H54 (cell line): ENCODE results near the gene IL17RE.

ENCODE experiments used
- DNase-seq: peaks from one replicate; pipeline ENCODE4 v3.0.0; 2011; ENCODE audit warnings: low spot score, mixed read lengths; ENCODE audit not compliant: insufficient read length
- FAIRE-seq: peaks from 3 replicates; lab custom pipeline; 2011; peaks lifted over from hg19 to GRCh38; lab: Jason Lieb, UNC
- POLR2A ChIP-seq: IDR thresholded peaks from 2 replicates; pipeline ENCODE4 v1.6.1; 2011; ENCODE audit warnings: low read depth, mild to moderate bottlenecking, low read length

The IL17RE gene

DNA sequence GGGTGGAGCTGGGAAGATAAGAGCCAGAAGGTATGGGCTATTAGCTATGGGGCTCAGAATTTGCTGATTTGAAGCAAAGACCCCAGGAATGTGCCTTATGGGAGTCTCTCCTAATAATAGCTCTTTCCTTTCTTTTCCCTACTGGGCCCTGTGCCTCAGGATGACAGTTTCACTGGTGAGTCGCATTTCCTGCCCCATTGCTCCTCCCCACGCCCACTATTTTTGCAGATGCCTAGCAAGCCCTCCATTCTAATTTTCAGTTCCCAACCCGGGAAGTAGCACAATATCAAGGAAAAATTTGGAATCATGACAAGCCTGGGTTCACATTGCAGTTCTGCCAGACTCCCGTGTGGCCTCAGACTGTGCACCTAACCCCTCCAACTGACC, 583 bp downstream of the IL17RE start:
- TF ChIP-seq POLR2A, result no peak
- no peak for FAIRE-seq
- no peak for DNase-seq

DNA sequence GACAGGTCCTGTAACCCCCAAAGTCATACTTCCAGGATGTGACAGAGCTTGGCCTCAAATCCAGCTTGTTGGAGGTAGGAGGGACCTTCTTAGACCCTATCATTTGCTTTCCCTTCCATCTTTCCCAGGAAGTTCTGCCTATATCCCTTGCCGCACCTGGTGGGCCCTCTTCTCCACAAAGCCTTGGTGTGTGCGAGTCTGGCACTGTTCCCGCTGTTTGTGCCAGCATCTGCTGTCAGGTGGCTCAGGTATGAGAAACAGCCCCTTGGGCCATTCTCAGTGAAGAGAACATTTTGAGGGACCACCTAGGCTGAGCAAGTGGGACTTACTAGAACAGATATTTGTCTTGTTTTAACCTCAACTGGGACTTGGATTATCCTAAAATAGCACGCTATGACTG, 1.3 kb downstream of the IL17RE start:
- DNase-seq (no peak), FAIRE-seq (no peak)
- TF ChIP-seq POLR2A, result no peak

DNA sequence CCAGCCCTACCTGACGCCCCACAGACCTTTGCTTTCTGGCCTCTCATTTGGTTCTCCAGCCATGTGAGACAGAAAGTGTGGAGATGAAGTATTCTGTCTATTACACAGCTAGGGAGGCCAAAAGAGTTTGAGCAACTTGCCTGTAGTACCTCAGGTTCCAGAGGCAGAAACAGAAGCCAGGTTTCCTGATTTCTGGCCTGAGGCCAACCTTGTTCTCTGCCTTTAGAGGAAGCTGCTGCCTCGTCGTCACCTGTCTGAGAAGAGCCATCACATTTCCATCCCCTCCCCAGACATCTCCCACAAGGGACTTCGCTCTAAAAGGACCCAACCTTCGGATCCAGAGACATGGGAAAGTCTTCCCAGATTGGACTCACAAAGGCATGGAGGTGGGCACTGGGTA, 3.8 kb downstream of the IL17RE start:
- TF ChIP-seq POLR2A, result no peak
- no peak for FAIRE-seq
- no peak for DNase-seq

DNA sequence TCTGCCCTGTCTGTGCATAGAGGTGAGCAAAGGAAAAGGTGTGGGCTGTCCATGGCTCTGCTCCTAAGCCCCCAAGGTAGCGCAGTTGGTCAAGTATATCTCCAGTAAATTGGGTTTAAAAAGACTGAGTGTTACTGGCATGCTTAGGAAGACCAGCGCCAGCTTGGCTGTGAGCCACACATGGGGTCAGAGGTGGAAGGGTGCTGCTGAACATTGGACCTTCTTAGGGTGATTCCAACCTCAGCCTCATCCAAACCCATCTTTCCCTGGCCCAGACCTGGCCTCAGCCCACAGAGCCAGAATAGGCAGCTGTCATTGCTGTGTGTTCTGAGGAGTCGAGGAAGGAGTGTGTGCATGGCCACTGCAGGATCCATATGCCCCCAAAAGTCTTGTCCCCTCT, 5.6 kb downstream of the IL17RE start:
- FAIRE-seq (no peak), DNase-seq (no peak)
- no peak for TF ChIP-seq POLR2A

DNA sequence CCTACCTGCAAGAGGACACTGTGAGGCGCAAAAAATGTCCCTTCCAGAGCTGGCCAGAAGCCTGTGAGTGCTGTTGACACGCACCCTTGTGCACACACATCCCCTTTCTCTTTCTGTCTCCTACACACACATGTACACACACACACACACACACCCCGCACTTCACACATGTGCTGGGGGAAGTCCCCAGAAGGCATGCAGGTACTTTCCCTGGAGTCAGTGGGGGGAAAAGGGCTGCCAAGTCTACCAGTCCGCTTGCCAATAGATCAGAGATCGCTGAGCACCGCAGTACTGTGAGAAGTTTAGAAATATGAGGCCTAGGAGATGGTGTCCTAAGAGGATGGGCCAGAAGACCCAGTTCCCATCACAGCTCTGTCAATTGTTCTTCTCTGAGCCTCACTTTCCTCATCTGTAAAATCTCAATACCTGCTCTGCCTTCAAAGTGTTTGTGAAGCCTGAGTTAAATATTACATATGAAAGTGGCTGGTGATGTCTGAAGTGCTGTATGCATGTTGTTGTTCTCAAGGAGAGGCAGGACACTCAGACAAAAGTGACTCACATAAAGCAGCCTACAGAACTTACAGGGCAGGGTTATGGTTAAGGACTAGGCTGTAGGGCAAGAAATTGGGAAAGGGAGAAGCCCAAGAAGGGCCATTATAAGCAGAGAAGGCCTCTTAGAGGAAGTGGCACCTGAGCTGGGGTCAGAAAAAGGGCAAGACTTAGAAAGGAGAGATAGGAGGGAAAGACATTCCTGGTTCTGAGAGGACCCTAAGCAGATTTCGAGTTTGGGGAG, 6.8 kb downstream of the IL17RE start:
- no peak for TF ChIP-seq POLR2A
- FAIRE-seq (no peak), DNase-seq (no peak)

DNA sequence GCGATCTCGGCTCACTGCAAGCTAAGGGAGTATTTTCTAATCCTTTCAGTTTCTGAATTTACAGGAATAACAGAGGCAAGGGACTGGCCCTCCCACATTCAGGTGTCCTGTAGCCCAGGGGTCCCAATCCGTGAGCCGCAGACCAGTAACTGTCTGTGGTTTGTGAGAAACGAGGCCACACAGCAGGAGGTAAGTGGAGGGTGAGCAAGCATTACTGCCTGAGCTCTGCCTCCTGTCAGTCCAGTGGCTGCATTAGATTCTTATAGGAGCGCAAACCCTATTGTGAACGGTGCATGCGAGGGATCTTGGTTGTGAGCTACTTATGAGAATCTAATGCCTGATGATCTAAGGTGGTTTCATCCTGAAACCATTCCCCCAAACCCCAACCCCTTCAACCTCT, 9.2 kb downstream of the IL17RE start:
- DNase-seq (no peak), FAIRE-seq (no peak)
- TF ChIP-seq POLR2A, result no peak

DNA sequence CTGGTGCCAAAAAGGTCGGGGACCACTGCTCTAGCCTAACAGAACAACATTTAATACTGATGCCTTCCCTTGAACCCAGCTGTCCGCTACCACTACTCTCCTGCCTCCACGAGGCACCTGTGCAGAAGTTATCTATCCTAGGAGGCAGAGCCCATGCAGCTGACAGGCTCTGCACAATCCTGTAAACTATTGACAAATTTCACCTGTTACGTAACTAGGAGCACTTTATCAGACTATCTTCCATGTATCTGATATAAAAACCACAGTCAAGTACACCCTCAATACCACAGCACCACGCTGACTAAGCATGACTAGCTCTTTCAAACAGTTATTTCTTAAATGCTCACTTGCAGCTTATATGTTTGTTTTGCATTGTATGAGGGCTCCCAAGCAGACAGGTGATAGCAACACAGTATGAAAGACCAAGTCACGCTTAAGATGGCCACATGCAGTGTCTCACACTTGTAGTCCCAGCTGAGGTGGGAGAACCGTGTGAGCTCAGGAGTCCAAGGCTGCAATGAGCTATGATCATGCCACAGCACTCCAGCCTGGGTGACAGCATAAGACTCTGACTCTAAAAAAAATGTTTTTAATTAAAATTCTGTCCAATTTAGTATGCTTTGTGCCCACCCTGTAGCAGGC, 9.8 kb downstream of the IL17RE start:
- DNase-seq, result no peak
- FAIRE-seq, result no peak
- TF ChIP-seq POLR2A, result no peak

DNA sequence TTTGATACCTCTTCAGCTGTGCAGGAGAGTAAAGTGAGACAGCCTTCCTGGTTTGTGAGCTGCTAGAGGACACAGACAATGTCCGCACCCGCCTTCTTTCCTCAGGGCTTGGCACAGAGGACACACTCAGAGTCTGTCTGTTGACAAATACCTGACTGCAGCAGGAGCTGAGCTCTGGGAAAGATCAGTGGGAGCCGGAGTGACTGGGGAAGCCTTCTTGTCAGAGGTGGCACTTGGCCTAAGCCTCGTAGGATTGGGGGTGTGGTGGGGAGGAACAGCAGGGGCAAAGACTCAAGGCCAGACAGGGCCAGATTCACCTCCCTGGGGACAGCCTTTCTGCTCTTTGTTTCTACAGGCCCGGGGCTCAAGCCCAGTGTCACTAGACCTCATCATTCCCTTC, 11.0 kb downstream of the IL17RE start:
- no peak for DNase-seq
- FAIRE-seq, result no peak
- no peak for TF ChIP-seq POLR2A

DNA sequence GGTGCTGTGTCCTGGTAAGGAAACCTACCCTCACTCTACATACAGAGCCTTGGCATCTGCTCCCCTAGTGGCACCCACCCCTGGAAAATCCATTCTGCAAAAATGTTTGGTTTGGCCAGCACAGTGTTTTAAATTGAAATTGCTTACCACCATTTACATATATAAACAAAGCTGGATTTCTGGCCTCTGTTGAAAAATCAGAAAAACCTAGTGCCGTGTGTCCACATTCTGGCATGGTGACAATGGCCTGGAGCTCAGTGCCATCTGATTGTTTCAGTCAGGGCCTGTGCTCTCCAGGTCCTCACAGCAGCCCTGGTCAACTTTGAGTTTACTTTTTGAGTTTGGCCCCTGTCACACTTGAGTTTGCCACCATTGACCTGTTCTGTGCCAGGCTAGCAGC, 11.4 kb downstream of the IL17RE start:
- FAIRE-seq (no peak), DNase-seq (no peak)
- no peak for TF ChIP-seq POLR2A

DNA sequence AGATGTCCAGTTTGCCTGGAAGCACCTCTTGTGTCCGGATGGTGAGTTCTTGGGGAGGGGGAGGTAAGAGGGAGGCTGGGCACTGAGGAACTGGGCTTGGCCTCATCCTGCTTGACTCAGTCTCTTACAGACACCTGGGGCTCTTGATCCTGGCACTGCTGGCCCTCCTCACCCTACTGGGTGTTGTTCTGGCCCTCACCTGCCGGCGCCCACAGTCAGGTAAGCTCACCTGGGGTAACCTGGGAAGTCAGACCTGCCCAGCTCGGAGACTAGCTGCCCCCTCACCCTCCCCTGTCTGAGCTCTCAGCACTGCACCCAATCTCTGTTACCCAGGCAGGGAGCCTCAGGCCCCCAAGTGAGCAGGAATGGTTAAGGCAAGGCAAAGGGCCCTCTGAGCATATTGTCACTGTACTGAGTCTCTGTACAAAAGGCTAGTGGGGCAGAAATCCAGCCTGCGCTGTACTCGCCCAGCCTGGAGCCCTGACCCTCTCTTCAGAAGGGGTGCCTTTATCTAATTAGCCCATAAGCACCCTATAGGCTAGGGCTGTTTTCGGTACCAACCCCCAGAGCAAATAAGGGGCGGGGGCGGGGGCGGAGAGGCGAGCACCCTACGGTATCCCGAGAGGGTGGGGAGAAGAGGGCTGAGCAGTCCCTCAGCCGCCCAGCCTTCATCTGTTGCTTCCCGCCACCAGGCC, 12.1 kb downstream of the IL17RE start:
- no peak for FAIRE-seq
- DNase-seq, result no peak
- TF ChIP-seq POLR2A, result no peak

DNA sequence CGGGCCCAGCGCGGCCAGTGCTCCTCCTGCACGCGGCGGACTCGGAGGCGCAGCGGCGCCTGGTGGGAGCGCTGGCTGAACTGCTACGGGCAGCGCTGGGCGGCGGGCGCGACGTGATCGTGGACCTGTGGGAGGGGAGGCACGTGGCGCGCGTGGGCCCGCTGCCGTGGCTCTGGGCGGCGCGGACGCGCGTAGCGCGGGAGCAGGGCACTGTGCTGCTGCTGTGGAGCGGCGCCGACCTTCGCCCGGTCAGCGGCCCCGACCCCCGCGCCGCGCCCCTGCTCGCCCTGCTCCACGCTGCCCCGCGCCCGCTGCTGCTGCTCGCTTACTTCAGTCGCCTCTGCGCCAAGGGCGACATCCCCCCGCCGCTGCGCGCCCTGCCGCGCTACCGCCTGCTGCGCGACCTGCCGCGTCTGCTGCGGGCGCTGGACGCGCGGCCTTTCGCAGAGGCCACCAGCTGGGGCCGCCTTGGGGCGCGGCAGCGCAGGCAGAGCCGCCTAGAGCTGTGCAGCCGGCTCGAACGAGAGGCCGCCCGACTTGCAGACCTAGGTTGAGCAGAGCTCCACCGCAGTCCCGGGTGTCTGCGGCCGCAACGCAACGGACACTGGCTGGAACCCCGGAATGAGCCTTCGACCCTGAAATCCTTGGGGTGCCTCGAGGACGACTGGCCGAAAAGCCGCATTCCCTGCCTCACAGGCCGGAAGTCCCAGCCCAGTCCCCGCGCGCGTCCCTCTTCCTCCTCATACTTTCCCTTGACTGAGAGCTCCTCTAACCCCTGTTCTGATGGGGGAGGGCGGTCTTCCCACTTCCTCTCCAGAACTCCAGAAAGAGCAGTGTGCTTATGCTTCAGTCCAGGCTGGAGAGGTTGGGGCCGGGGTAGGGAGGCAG, 12.8 kb downstream of the IL17RE start:
- peak; percentile 43; the same call in 1 of the 2 replicates for TF ChIP-seq POLR2A
- no peak for DNase-seq
- FAIRE-seq, result no peak

DNA sequence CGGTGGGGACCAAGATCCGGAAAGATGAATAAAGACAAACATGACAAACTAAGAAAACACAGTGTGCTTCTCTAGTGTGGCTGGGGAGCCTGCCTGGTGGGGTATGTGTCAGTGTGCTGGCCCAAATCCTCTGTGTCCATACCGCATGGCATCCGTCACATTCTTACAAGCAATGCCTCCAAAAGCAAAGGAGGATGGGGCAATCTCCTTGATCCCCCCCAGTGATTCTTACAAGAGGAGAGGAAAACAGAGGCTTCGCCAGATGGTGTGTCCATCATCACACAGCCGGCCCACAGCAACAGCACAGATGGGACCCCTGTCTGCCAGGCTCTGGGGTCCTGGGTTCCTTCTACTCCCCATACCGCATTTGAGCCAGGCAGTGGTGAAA, 13.7 kb downstream of the IL17RE start:
- no peak for FAIRE-seq
- TF ChIP-seq POLR2A, result no peak
- DNase-seq, result no peak
